GM12864 (cell line): ENCODE measurements around the gene OMG.
"Not testable (repeated sequence)": the region's sequence is repeated elsewhere in the genome, so short reads cannot be mapped to it uniquely, and the experiment has no call there.

Experiments
- DNase-seq: peaks from one replicate; pipeline ENCODE4 v3.0.0-alpha.2; 2011; ENCODE audit warnings: low read depth
- H3K4me3 ChIP-seq: 2 replicates; pipeline ENCODE4 v1.5.1; 2011; ENCODE audit warnings: mild to moderate bottlenecking, low read depth, low read length, control low read depth
- CTCF ChIP-seq: IDR thresholded peaks from 2 replicates; pipeline ENCODE4 v1.5.1; 2011; ENCODE audit warnings: low read depth, mild to moderate bottlenecking, moderate library complexity, low read length, control low read depth, inconsistent platforms; ENCODE audit errors: missing control alignments

OMG gene

GRCh38 chr17:31274252-31274651 is 22.8 kb downstream of the OMG start:
- H3K4me3 ChIP-seq = no peak overlapping the region
- no peak for DNase-seq
- TF ChIP-seq CTCF = no peak

- TF ChIP-seq CTCF = no peak
- DNase-seq = no peak
- no peak overlapping the region for H3K4me3 ChIP-seq
Measured at GRCh38 chr17:31273516-31273915, 23.5 kb downstream of the OMG start.

- H3K4me3 ChIP-seq = no peak overlapping the region
- no peak for TF ChIP-seq CTCF
Measured at GRCh38 chr17:31272803-31273202, 24.2 kb downstream of the OMG start.

GRCh38 chr17:31272236-31272635 is 24.8 kb downstream of the OMG start:
- H3K4me3 ChIP-seq = no peak overlapping the region
- TF ChIP-seq CTCF = no peak

More at GRCh38 chr17:31272803-31273202, 24.2 kb downstream of the OMG start:
- DNase-seq = no peak

GRCh38 chr17:31269578-31269983 is 27.5 kb downstream of the OMG start:
- no peak overlapping the region for H3K4me3 ChIP-seq
- DNase-seq = no peak
- TF ChIP-seq CTCF = no peak

More at GRCh38 chr17:31272236-31272635, 24.8 kb downstream of the OMG start:
- no peak for DNase-seq

- no peak for TF ChIP-seq CTCF
- DNase-seq = no peak
- no peak overlapping the region for H3K4me3 ChIP-seq
Measured at GRCh38 chr17:31269036-31269577, 27.9 kb downstream of the OMG start.

- peak; percentile 41 for TF ChIP-seq CTCF
- no peak overlapping the region for H3K4me3 ChIP-seq
- no peak for DNase-seq
Measured at GRCh38 chr17:31266042-31266441, 31.0 kb downstream of the OMG start.

- not testable (repeated sequence) for DNase-seq, H3K4me3 ChIP-seq
Measured at GRCh38 chr17:31262923-31263322, 34.1 kb downstream of the OMG start.
